K562 (cell line): Measurements from ENCODE around the gene COX18. TPM values are rescaled to one million over a fixed set of nuclear protein-coding genes. Genes with fewer than 3 reads are reported as not detected.

ENCODE experiments used
- CREB5 ChIP-seq: fragments of 250-450 bp; sonication (Bioruptor Pico); IDR thresholded peaks from 2 replicates; pipeline ENCODE4 v1.5.0; 2020; ENCODE audit warnings: mild to moderate bottlenecking
- GABPB1 ChIP-seq: sonication (generic); formaldehyde crosslinking; IDR thresholded peaks from 2 replicates; pipeline ENCODE4 v1.8.0; 2022; ENCODE audit warnings: mild to moderate bottlenecking, missing genetic modification reagents
- HES1 ChIP-seq: fragments of 450-650 bp; IDR thresholded peaks from 2 replicates; pipeline ENCODE4 v1.6.1; 2016; ENCODE audit warnings: low read depth, mild to moderate bottlenecking, moderate library complexity
- SIN3A ChIP-seq, 2 experiments: fragments of 150-350 bp in 1 of 2; IDR thresholded peaks; 2 replicates each; pipeline ENCODE4 v1.6.1; 2011 to 2016; ENCODE audit warnings: borderline replicate concordance in 2 of 2, low read depth in 2 of 2, low read length in 2 of 2, mild to moderate bottlenecking in 2 of 2, moderate library complexity in 2 of 2; ENCODE audit not compliant: control insufficient read depth in 1 of 2
- SRSF3 ChIP-seq: fragments of 200-400 bp; formaldehyde crosslinking; IDR thresholded peaks from 2 replicates; pipeline ENCODE4 v1.6.1; 2016; ENCODE audit warnings: mild to moderate bottlenecking, low read length, moderate library complexity; ENCODE audit not compliant: insufficient read depth
- ZNF668 ChIP-seq: fragments of 250-450 bp; sonication (Bioruptor Pico); IDR thresholded peaks from 2 replicates; pipeline ENCODE4 v1.8.0; 2022; ENCODE audit warnings: mild to moderate bottlenecking, inconsistent platforms
- polyA plus RNA-seq, 8 experiments: library from polyadenylated mRNA; depleted of rRNA in 4 of 8; stranded (reverse) in 5 of 8; unstranded in 3 of 8; fragments of >200 nt; fragmentation: Nextera tagmentation in 2 of 8; fragmentation: Illumina TruSeq in 1 of 8; extraction: Ambion mirVana in 2 of 8; extraction: Trizol in 1 of 8; gene quantifications; 2 replicates each; pipeline versions ENCODE4 v1.2.1 to v1.2.3, GENCODE V29; 2011 to 2014; ENCODE audit warnings: inconsistent platforms in 1 of 8, missing spikeins in 1 of 8
- total RNA-seq, 7 experiments: library from RNA; depleted of rRNA in 6 of 7; stranded (reverse); fragments of >200 nt in 6 of 7; fragmentation: Illumina TruSeq in 2 of 7; extraction: Trizol in 2 of 7; gene quantifications; 2 replicates each; pipeline versions ENCODE4 v1.2.1 to v1.2.3, GENCODE V29; 2011 to 2021; ENCODE audit warnings: low replicate concordance in 1 of 7

COX18 gene
- total and polyA plus RNA-seq, 9 of the 15 experiments (the other 6 are each of a cell fraction or from before 2014, with no cell fraction given), result 7.0 to 21.3 (median 14.7) TPM

- TF ChIP-seq HES1, result no peak
- TF ChIP-seq SIN3A (IDR thresholded peaks at IDR 0.05; ENCODE audit: borderline replicate concordance in 2 of 2, control insufficient read depth in 1 of 2, low read depth in 2 of 2, low read length in 2 of 2), result no peak
- TF ChIP-seq ZNF668 (CRISPR knock-in tag), result no peak
- TF ChIP-seq SRSF3, result no peak
- no peak for TF ChIP-seq GABPB1 (CRISPR knock-in tag)
- no peak for TF ChIP-seq CREB5 (CRISPR knock-in tag)
- TF ChIP-seq, all 486 proteins: peak for 0
Measured at GRCh38 chr4:73010789-73011628, 58.5 kb downstream of the COX18 start (continued).
